Stimulated activated CD4-positive, alpha-beta T cell treated with anti-CD3 and anti-CD28 coated beads, Interleukin-4, amount 100 ng/mL, for 4 hours (primary cell): ENCODE results near the gene SLC35B2.
A peak's percentile ranks its signal among the peaks of the same experiment; 100 is the strongest.

Source experiments
- DNase-seq, 2 experiments: peaks; one replicate each; pipeline ENCODE4 v3.0.0-alpha.2; 2020

The SLC35B2 gene

GRCh38 chr6:44285552-44286284 lies 28.4 kb upstream of the SLC35B2 start:
- no peak for DNase-seq

- no peak for DNase-seq
Observed at GRCh38 chr6:44284867-44285266, 27.5 kb upstream of the SLC35B2 start.

- no peak for DNase-seq
Observed at GRCh38 chr6:44284121-44284520, 26.8 kb upstream of the SLC35B2 start.

GRCh38 chr6:44278774-44279697 lies 21.7 kb upstream of the SLC35B2 start:
- no peak for DNase-seq

GRCh38 chr6:44278315-44278714 lies 21.0 kb upstream of the SLC35B2 start:
- no peak for DNase-seq

GRCh38 chr6:44277763-44278162 lies 20.4 kb upstream of the SLC35B2 start:
- DNase-seq = no peak

- no peak for DNase-seq
Observed at GRCh38 chr6:44276667-44277640, 19.6 kb upstream of the SLC35B2 start.

GRCh38 chr6:44275749-44276648 lies 18.7 kb upstream of the SLC35B2 start:
- peak in 1 of 2 experiments; percentile 43 for DNase-seq

- no peak for DNase-seq
Observed at GRCh38 chr6:44275271-44275748, 18.0 kb upstream of the SLC35B2 start.

GRCh38 chr6:44273617-44274016 lies 16.3 kb upstream of the SLC35B2 start:
- no peak for DNase-seq

- DNase-seq = no peak
Observed at GRCh38 chr6:44272999-44273566, 15.8 kb upstream of the SLC35B2 start.

- no peak for DNase-seq
Observed at GRCh38 chr6:44272529-44272928, 15.2 kb upstream of the SLC35B2 start.

GRCh38 chr6:44271914-44272313 lies 14.6 kb upstream of the SLC35B2 start:
- no peak for DNase-seq

- no peak for DNase-seq
Observed at GRCh38 chr6:44271406-44271723, 14.0 kb upstream of the SLC35B2 start.

- no peak for DNase-seq
Observed at GRCh38 chr6:44270526-44271405, 13.4 kb upstream of the SLC35B2 start.

- no peak for DNase-seq
Observed at GRCh38 chr6:44269921-44270525, 12.7 kb upstream of the SLC35B2 start, which contains the start of gene TMEM151B. Gene TMEM151B, plus strand, starts transcription at chr6:44270450. Its CDS starts 293 bp downstream, at chr6:44270743.

GRCh38 chr6:44269178-44269920 lies 12.0 kb upstream of the SLC35B2 start:
- DNase-seq = no peak

- DNase-seq = peak; percentile 48 to 56
Observed at GRCh38 chr6:44268095-44268628, 10.8 kb upstream of the SLC35B2 start.

- no peak for DNase-seq
Observed at GRCh38 chr6:44267252-44267651, 9.9 kb upstream of the SLC35B2 start.
